GM23248 (cell line): Measurements from ENCODE around the gene TMEM270. TPM values are rescaled to one million over a fixed set of nuclear protein-coding genes. Genes with fewer than 3 reads are reported as not detected.

Experiments
- DNase-seq: peaks from one replicate; pipeline ENCODE4 v3.0.0-alpha.2; 2015
- H2AFZ ChIP-seq: fragments of 200-600 bp; sonication (generic); 2 replicates; pipeline ENCODE4 v1.6.1; 2016; ENCODE audit warnings: antibody characterized with exemption
- H3F3A ChIP-seq: fragments of 200-600 bp; sonication (generic); 2 replicates; pipeline ENCODE4 v1.6.1; 2016; ENCODE audit warnings: mild to moderate bottlenecking, antibody characterized with exemption, mixed run types; ENCODE audit not compliant: insufficient read depth
- H3K27ac ChIP-seq: fragments of 200-600 bp; sonication (generic); 2 replicates; pipeline ENCODE4 v1.5.1; 2016; ENCODE audit warnings: mild to moderate bottlenecking
- H3K27me3 ChIP-seq: fragments of 200-600 bp; sonication (generic); replicated peaks from 2 replicates; pipeline ENCODE4 v1.6.1; 2016; ENCODE audit warnings: mild to moderate bottlenecking; ENCODE audit not compliant: insufficient read depth
- H3K36me3 ChIP-seq: fragments of 200-600 bp; sonication (generic); 2 replicates; pipeline ENCODE4 v1.6.1; 2016; ENCODE audit warnings: low read depth, mild to moderate bottlenecking
- H3K4me1 ChIP-seq: fragments of 200-600 bp; sonication (generic); 2 replicates; pipeline ENCODE4 v1.6.1; 2016; ENCODE audit warnings: mild to moderate bottlenecking; ENCODE audit not compliant: insufficient read depth
- H3K4me2 ChIP-seq: fragments of 200-600 bp; sonication (generic); one replicate; pipeline ENCODE4 v1.6.1; 2016; ENCODE audit warnings: mild to moderate bottlenecking; ENCODE audit not compliant: unreplicated experiment
- H3K4me3 ChIP-seq: fragments of 200-600 bp; sonication (generic); 2 replicates; pipeline ENCODE4 v1.5.1; 2016; ENCODE audit warnings: mild to moderate bottlenecking
- H3K79me2 ChIP-seq: fragments of 200-600 bp; sonication (generic); 2 replicates; pipeline ENCODE4 v1.6.1; 2016; ENCODE audit warnings: mild to moderate bottlenecking; ENCODE audit not compliant: insufficient read depth
- H3K9ac ChIP-seq: fragments of 200-600 bp; sonication (generic); 2 replicates; pipeline ENCODE4 v1.6.1; 2016; ENCODE audit warnings: mild to moderate bottlenecking
- H3K9me2 ChIP-seq: fragments of 200-600 bp; sonication (generic); 2 replicates; pipeline ENCODE4 v1.6.1; 2016; ENCODE audit warnings: mixed run types, mild to moderate bottlenecking, moderate library complexity; ENCODE audit not compliant: insufficient read depth
- H3K9me3 ChIP-seq: fragments of 200-600 bp; sonication (generic); one replicate; pipeline ENCODE4 v1.6.1; 2017; ENCODE audit warnings: low read depth
- H4K20me1 ChIP-seq: fragments of 200-600 bp; sonication (generic); 2 replicates; pipeline ENCODE4 v1.6.0; 2016; ENCODE audit not compliant: insufficient read depth
- EZH2 ChIP-seq: fragments of 200-600 bp; sonication (generic); IDR thresholded peaks from 2 replicates; pipeline ENCODE4 v1.6.1; 2018; ENCODE audit warnings: antibody characterized with exemption, mild to moderate bottlenecking; ENCODE audit not compliant: insufficient read depth, poor library complexity, severe bottlenecking
- EZH2phosphoT487 ChIP-seq: fragments of 200-600 bp; sonication (generic); IDR thresholded peaks from 2 replicates; pipeline ENCODE4 v1.6.1; 2018; ENCODE audit warnings: antibody characterized with exemption, moderate library complexity, mild to moderate bottlenecking, low read depth; ENCODE audit not compliant: insufficient read depth
- WGBS, 2 experiments: methylation state at CpG; one replicate each; pipeline ENCODE4 v1.1.6; 2015 to 2017; ENCODE audit warnings: low lambda C conversion rate in 2 of 2, low coverage in 1 of 2; ENCODE audit errors: missing lambda C conversion rate in 2 of 2; 5-methylcytosine and 5-hydroxymethylcytosine counted together
- in situ Hi-C: fragments of 300-500 bp; cut with MboI; formaldehyde crosslinking; loops from 2 replicates; pipeline ENCODE4 v1.15.0; 2020
- polyA plus RNA-seq: library from polyadenylated mRNA; unstranded; fragments of >200 nt; fragmentation: Nextera tagmentation; extraction: Ambion mirVana; gene quantifications from 2 replicates; pipeline ENCODE4 v1.2.1, GENCODE V29; 2016
- total RNA-seq: library from RNA; depleted of rRNA; stranded (reverse); fragments of >200 nt; shearing (Covaris generic); gene quantifications from 2 replicates; pipeline ENCODE4 v1.2.3, GENCODE V29; 2014; rRNA removed

The TMEM270 gene
- total RNA-seq (not detected in 2 replicates), polyA plus RNA-seq (not detected in 2 replicates)

GRCh38 chr7:73860859-73861258 lies at the start of gene TMEM270:
TMEM270 (plus strand) TSS chr7:73861159; CDS start chr7:73861195, 36 bp downstream.
- 87% methylated on average over 11 of the region's 11 CpGs for WGBS, 2 experiments
- Histone ChIP-seq H3K4me2 (no peak within 1 kb of the TSS), H3K79me2 (no peaks in the 10 kb centered on the region), H3K9ac (no peak within 1 kb of the TSS), H2AFZ (no peak within 1 kb of the TSS), H3K36me3 (no peaks in the 10 kb centered on the region), H3K27ac (no peak within 1 kb of the TSS), H3K4me1 (no peaks in the 10 kb centered on the region), H3K4me3 (no peak within 1 kb of the TSS), H3K9me2 (no peaks in the 10 kb centered on the region), H4K20me1 (no peaks in the 10 kb centered on the region), H3K27me3 (no peaks in the 10 kb centered on the region), H3K9me3 (no peaks in the 10 kb centered on the region), H3F3A (no peaks in the 10 kb centered on the region)
- TF ChIP-seq EZH2phosphoT487 (no peak), EZH2 (no peak)
- in situ Hi-C loops: loop anchor here (25.0 kb wide), 2 partner anchors 249 to 526 kb away; partner anchors contain the start of gene MLXIPL
- DNase-seq: no peak

- Histone ChIP-seq H3K4me2 (no peak overlapping the region), H3K9me3 (no peaks in the 10 kb centered on the region), H3K79me2 (no peaks in the 10 kb centered on the region), H3K27ac (no peak overlapping the region), H3F3A (no peaks in the 10 kb centered on the region), H3K9me2 (no peaks in the 10 kb centered on the region), H3K36me3 (no peaks in the 10 kb centered on the region), H3K9ac (no peak overlapping the region), H3K4me1 (no peaks in the 10 kb centered on the region), H2AFZ (no peak overlapping the region), H4K20me1 (no peaks in the 10 kb centered on the region), H3K4me3 (no peak overlapping the region), H3K27me3 (no peaks in the 10 kb centered on the region)
- in situ Hi-C loops: no loop called here
- TF ChIP-seq EZH2phosphoT487 (no peak), EZH2 (no peak)
- peak; percentile 90 for DNase-seq
- WGBS, 2 experiments: 9 to 10% methylated on average over 11 of the region's 11 CpGs
Observed at GRCh38 chr7:73811760-73812168, 49.2 kb upstream of the TMEM270 start.

- Histone ChIP-seq H3K4me3 (no peak overlapping the region), H3K27me3 (no peaks in the 10 kb centered on the region), H3K9me3 (no peaks in the 10 kb centered on the region), H3K27ac (no peak overlapping the region), H3K79me2 (no peaks in the 10 kb centered on the region), H3K9ac (no peak overlapping the region), H3K36me3 (no peaks in the 10 kb centered on the region), H3F3A (no peaks in the 10 kb centered on the region), H4K20me1 (no peaks in the 10 kb centered on the region), H3K9me2 (no peaks in the 10 kb centered on the region), H3K4me2 (no peak overlapping the region), H2AFZ (no peak overlapping the region), H3K4me1 (no peaks in the 10 kb centered on the region)
- WGBS, 2 experiments: 92 to 96% methylated on average over 3 of the region's 3 CpGs
- in situ Hi-C loops: no loop called here
- TF ChIP-seq EZH2phosphoT487: no peak
- TF ChIP-seq EZH2: no peak
- no peak for DNase-seq
Observed at GRCh38 chr7:73812996-73813395, 48.0 kb upstream of the TMEM270 start.

GRCh38 chr7:73815436-73815835 lies 45.5 kb upstream of the TMEM270 start:
- TF ChIP-seq EZH2phosphoT487 (no peak), EZH2 (no peak)
- no peak overlapping the region for H3K27ac ChIP-seq
- no peak overlapping the region for H3K9ac ChIP-seq
- no peaks in the 10 kb centered on the region for H3K36me3 ChIP-seq
- H4K20me1 ChIP-seq: no peaks in the 10 kb centered on the region
- H3F3A ChIP-seq: no peaks in the 10 kb centered on the region
- no peak overlapping the region for H2AFZ ChIP-seq
- in situ Hi-C loops: no loop called here
- no peaks in the 10 kb centered on the region for H3K27me3 ChIP-seq
- H3K4me2 ChIP-seq: no peak overlapping the region
- DNase-seq: no peak
- H3K4me3 ChIP-seq: no peak overlapping the region
- WGBS, 2 experiments: 93 to 95% methylated on average over 8 of the region's 8 CpGs
- H3K9me3 ChIP-seq: no peaks in the 10 kb centered on the region
- no peaks in the 10 kb centered on the region for H3K9me2 ChIP-seq
- no peaks in the 10 kb centered on the region for H3K79me2 ChIP-seq
- no peaks in the 10 kb centered on the region for H3K4me1 ChIP-seq

GRCh38 chr7:73817121-73817520 lies 43.8 kb upstream of the TMEM270 start:
- TF ChIP-seq EZH2phosphoT487 (no peak), EZH2 (no peak)
- Histone ChIP-seq H3K9me2 (no peaks in the 10 kb centered on the region), H4K20me1 (no peaks in the 10 kb centered on the region), H3K4me2 (no peak overlapping the region), H3K4me1 (peaks cover under 1% of the 10 kb centered on the region), H3F3A (no peaks in the 10 kb centered on the region), H3K9ac (no peak overlapping the region), H3K36me3 (no peaks in the 10 kb centered on the region), H3K4me3 (no peak overlapping the region), H3K9me3 (no peaks in the 10 kb centered on the region), H2AFZ (no peak overlapping the region), H3K27ac (no peak overlapping the region), H3K27me3 (no peaks in the 10 kb centered on the region), H3K79me2 (no peaks in the 10 kb centered on the region)
- WGBS, 2 experiments: 96 to 100% methylated on average over 6 of the region's 6 CpGs
- in situ Hi-C loops: no loop called here
- DNase-seq: no peak
